NT2/D1 (cell line): ENCODE results near the gene DAAM1.

Experiments used
- DNase-seq: peaks from one replicate; pipeline ENCODE4 v3.0.0-alpha.2; 2011; ENCODE audit warnings: low read depth, low spot score
- H3K27me3 ChIP-seq: 2 replicates; pipeline ENCODE4 v1.6.0; 2011; ENCODE audit warnings: mild to moderate bottlenecking; ENCODE audit not compliant: insufficient read length, insufficient read depth
- H3K36me3 ChIP-seq: 2 replicates; pipeline ENCODE4 v1.6.1; 2011; ENCODE audit warnings: mild to moderate bottlenecking, low read length, mixed read lengths; ENCODE audit not compliant: insufficient read depth, insufficient read length
- H3K4me1 ChIP-seq: 2 replicates; pipeline ENCODE4 v1.5.1; 2011; ENCODE audit not compliant: insufficient read depth, insufficient read length
- H3K4me3 ChIP-seq: 2 replicates; pipeline ENCODE4 v1.5.1; 2011; ENCODE audit warnings: low read depth; ENCODE audit not compliant: insufficient read length
- H3K9ac ChIP-seq: 2 replicates; pipeline ENCODE4 v1.6.0; 2011; ENCODE audit warnings: low read depth; ENCODE audit not compliant: insufficient read length
- H3K9me3 ChIP-seq: 2 replicates; pipeline ENCODE4 v1.5.1; 2011; ENCODE audit warnings: mild to moderate bottlenecking, low read length; ENCODE audit not compliant: insufficient read depth
- SUZ12 ChIP-seq: IDR thresholded peaks from 2 replicates; pipeline ENCODE4 v1.6.1; 2011; ENCODE audit not compliant: insufficient read length, insufficient read depth; ENCODE audit errors: extremely low read depth
- YY1 ChIP-seq: IDR thresholded peaks from 2 replicates; pipeline ENCODE4 v1.6.1; 2011; ENCODE audit not compliant: insufficient read length, insufficient read depth
- ZNF274 ChIP-seq: IDR thresholded peaks from 2 replicates; pipeline ENCODE4 v1.6.1; 2011; ENCODE audit warnings: mild to moderate bottlenecking, low read depth, low read length

The DAAM1 gene

DNA sequence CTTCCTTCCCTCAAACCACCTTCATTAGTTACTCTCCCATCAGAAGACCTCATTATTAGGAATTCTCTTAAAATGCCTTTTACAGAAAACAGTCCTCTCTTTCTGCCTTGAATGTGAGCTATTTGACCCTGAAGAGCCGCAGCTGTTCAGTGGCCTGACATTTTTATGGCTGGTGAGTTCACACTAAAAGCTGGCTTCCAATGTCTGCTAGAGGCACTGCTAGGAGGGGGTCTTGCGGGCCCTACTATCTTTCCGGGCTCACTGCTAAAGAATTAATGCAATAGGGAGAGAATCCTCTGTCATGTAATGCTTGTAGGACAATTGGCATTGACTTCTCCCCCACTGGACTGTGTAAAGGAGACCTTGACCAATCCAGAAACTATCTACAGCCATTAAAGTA is 189.0 kb downstream of the DAAM1 start:
- no peaks in the 10 kb centered on the region for H3K36me3 ChIP-seq
- H3K9ac ChIP-seq, result no peak overlapping the region
- H3K4me3 ChIP-seq, result no peak overlapping the region
- H3K9me3 ChIP-seq, result no peaks in the 10 kb centered on the region
- TF ChIP-seq SUZ12 (no peak), ZNF274 (no peak), YY1 (no peak)
- no peaks in the 10 kb centered on the region for H3K27me3 ChIP-seq
- no peak for DNase-seq
- H3K4me1 ChIP-seq, result no peaks in the 10 kb centered on the region

DNA sequence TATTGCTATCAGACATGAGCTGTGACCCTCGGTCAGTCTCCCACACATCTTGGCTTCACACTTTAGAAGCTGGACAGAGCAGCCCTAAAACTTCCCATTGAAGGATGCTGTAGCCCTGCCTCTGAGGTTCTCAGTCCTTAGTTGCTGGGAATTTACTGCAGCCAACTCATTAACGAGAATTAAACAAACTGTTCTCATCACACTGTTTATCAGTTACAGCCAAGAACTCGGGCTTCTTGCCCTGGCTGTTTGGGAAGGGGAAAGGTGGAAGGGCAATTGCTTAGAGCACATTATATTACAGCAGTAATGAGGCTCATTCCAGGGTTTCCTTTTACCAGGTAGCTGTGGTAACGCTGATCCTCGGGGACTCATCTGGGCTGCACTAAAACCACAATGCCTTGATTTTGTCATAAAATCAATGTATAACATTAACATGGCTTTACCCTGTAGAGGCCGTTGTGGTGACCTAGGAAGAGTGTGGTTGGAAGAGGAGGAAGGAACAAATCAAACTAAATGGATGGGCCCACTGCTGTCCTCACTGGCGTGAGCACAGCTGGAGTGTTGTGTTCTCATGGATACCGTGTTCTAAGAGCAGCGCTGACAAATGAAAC is 189.6 kb downstream of the DAAM1 start:
- TF ChIP-seq SUZ12 (no peak), ZNF274 (no peak), YY1 (no peak)
- H3K9me3 ChIP-seq, result no peaks in the 10 kb centered on the region
- H3K9ac ChIP-seq, result no peak overlapping the region
- no peak for DNase-seq
- H3K27me3 ChIP-seq, result no peaks in the 10 kb centered on the region
- H3K4me1 ChIP-seq, result no peaks in the 10 kb centered on the region
- no peak overlapping the region for H3K4me3 ChIP-seq
- no peaks in the 10 kb centered on the region for H3K36me3 ChIP-seq

DNA sequence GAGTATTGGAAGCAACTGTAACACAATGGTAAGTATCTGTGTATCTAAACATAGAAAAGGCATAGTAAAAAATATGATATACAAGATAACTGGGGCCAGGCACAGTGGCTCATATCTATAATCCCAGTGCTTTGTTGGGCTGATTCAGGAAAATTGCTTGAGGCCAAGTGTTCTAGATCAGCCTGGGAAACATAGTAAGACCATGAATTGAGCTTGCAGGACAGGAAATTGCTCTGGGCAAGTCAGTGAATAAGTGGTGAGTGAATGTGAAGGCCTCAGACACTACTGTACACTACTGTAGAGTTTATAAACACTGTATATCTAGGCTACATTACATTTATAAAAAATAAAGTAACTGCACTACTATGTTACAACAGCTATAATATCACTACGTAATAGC is 201.5 kb downstream of the DAAM1 start:
- Histone ChIP-seq H3K4me3 (no peak overlapping the region), H3K9me3 (no peaks in the 10 kb centered on the region), H3K9ac (no peak overlapping the region), H3K4me1 (no peaks in the 10 kb centered on the region), H3K27me3 (no peaks in the 10 kb centered on the region), H3K36me3 (no peaks in the 10 kb centered on the region)
- no peak for DNase-seq
- TF ChIP-seq ZNF274 (no peak), SUZ12 (no peak), YY1 (no peak)

DNA sequence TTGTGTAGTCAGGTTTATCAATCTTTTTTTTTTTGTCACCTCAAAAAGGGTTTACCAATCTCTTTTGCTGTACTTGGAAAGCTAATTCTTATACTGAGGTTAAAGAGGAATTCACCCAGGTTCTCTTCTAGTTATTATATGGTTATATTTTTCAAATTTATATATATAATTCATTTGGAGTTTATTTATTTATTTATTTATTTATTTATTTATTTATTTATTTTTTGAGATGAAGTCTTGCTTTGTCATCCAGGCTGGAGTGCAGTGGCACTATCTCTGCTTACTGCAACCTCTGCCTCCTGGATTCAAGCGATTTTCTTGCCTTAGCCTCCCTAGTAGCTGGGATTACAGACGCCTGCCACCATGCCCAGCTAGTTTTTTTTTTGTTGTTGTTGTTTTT is 202.9 kb downstream of the DAAM1 start:
- Histone ChIP-seq H3K9ac (no peak overlapping the region), H3K36me3 (no peaks in the 10 kb centered on the region), H3K9me3 (no peaks in the 10 kb centered on the region), H3K27me3 (no peaks in the 10 kb centered on the region), H3K4me3 (no peak overlapping the region), H3K4me1 (no peaks in the 10 kb centered on the region)
- TF ChIP-seq SUZ12, result no peak
- TF ChIP-seq ZNF274, result no peak
- no peak for TF ChIP-seq YY1
- DNase-seq, result no peak

DNA sequence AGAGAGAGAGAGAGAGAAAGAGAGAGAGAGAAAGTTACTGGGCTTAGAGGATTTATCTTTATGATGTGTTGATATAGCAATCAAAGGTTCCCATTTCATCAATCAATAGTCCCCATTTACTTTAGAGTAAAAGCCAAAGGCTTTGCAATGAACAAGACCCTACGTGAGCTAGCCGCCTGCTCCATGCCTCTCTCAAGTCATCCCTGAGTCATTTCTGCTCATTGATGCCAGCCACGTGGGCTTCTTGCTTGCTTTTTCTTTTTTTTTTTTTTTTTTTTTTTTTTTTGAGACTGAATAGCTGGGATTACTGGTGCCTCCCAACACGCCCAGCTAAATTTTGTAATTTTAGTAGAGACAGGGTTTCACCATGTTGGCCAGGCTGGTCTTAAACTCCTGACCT is 205.8 kb downstream of the DAAM1 start:
- Histone ChIP-seq H3K36me3 (no peaks in the 10 kb centered on the region), H3K9ac (no peak overlapping the region), H3K27me3 (no peaks in the 10 kb centered on the region), H3K9me3 (no peaks in the 10 kb centered on the region), H3K4me1 (no peaks in the 10 kb centered on the region), H3K4me3 (no peak overlapping the region)
- no peak for TF ChIP-seq ZNF274
- TF ChIP-seq YY1, result no peak
- TF ChIP-seq SUZ12, result no peak
- DNase-seq, result no peak

DNA sequence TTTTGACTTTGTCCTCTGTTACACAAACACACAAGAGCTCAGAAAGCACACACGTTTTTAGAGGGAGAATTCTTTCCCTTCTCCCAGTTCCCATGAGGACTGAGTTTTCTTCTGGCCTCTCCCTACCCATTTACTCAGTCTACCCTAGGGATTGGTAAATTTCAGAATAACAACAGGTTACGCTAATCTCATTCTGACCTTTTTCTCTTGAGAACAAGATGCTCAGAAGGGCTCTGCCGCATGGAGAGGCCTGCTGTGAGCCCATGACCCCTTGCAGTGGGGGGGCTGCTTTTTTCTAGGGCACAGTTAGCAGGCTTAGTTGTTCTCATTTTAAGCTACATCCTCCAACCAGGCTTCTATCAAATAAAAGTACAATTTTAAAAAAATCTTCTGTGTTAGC is 207.2 kb downstream of the DAAM1 start:
- no peaks in the 10 kb centered on the region for H3K9me3 ChIP-seq
- H3K27me3 ChIP-seq, result no peaks in the 10 kb centered on the region
- no peaks in the 10 kb centered on the region for H3K4me1 ChIP-seq
- TF ChIP-seq ZNF274, result no peak
- TF ChIP-seq YY1, result no peak
- TF ChIP-seq SUZ12, result no peak
- DNase-seq, result peak; percentile 33
- no peak overlapping the region for H3K4me3 ChIP-seq
- H3K9ac ChIP-seq, result no peak overlapping the region
- H3K36me3 ChIP-seq, result no peaks in the 10 kb centered on the region

DNA sequence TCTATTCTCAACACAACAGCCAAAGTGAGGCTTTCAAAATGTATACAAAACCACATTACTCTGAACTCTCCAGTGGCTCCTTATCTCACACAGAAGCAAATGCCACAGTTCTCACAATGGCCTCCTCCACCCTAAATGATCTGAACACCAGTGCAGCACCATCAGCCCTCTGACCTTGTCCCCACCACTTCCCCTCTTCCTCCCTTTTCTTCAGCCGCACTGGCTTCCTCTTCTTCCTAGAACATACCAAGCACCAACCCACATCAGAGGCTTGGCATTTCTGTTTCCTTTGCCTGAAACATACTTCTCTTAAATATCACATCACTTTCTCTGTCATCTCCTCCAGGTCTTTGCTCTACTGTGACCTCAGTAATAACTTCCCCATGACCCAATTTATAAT is 210.4 kb downstream of the DAAM1 start:
- TF ChIP-seq SUZ12 (no peak), ZNF274 (no peak), YY1 (no peak)
- H3K9ac ChIP-seq, result no peak overlapping the region
- DNase-seq, result no peak
- H3K4me1 ChIP-seq, result no peaks in the 10 kb centered on the region
- H3K4me3 ChIP-seq, result no peak overlapping the region
- no peaks in the 10 kb centered on the region for H3K9me3 ChIP-seq
- no peaks in the 10 kb centered on the region for H3K36me3 ChIP-seq
- H3K27me3 ChIP-seq, result no peaks in the 10 kb centered on the region
